Measurements from ENCODE around the gene ADARB2.

Gene ADARB2

GRCh38 chr10:1609648-1609970, 127.7 kb downstream of the ADARB2 start:
- peak; percentile 3 for DNase-seq

GRCh38 chr10:1608851-1609647, 128.3 kb downstream of the ADARB2 start:
- no peak for DNase-seq

- no peak for DNase-seq
Observed at GRCh38 chr10:1608408-1608807, 128.9 kb downstream of the ADARB2 start.

GRCh38 chr10:1607466-1607865, 129.9 kb downstream of the ADARB2 start:
- no peak for DNase-seq

- no peak for DNase-seq
Observed at GRCh38 chr10:1605999-1606940, 131.1 kb downstream of the ADARB2 start.

GRCh38 chr10:1605121-1605520, 132.2 kb downstream of the ADARB2 start:
- DNase-seq: no peak

GRCh38 chr10:1604246-1604645, 133.1 kb downstream of the ADARB2 start:
- no peak for DNase-seq

GRCh38 chr10:1603181-1603580, 134.1 kb downstream of the ADARB2 start:
- no peak for DNase-seq

- DNase-seq: no peak
Observed at GRCh38 chr10:1602037-1602484, 135.3 kb downstream of the ADARB2 start.

- no peak for DNase-seq
Observed at GRCh38 chr10:1601406-1601805, 135.9 kb downstream of the ADARB2 start.

GRCh38 chr10:1600861-1601260, 136.5 kb downstream of the ADARB2 start:
- DNase-seq: no peak

- DNase-seq: no peak
Observed at GRCh38 chr10:1598393-1599153, 138.8 kb downstream of the ADARB2 start.

- DNase-seq: peak; percentile 51
Observed at GRCh38 chr10:1597370-1598146, 139.8 kb downstream of the ADARB2 start.

GRCh38 chr10:1596482-1597099, 140.7 kb downstream of the ADARB2 start:
- DNase-seq: no peak

GRCh38 chr10:1595726-1596125, 141.6 kb downstream of the ADARB2 start:
- DNase-seq: no peak

GRCh38 chr10:1595242-1595600, 142.1 kb downstream of the ADARB2 start:
- no peak for DNase-seq

- no peak for DNase-seq
Observed at GRCh38 chr10:1594372-1595241, 142.7 kb downstream of the ADARB2 start.

GRCh38 chr10:1591742-1592141, 145.6 kb downstream of the ADARB2 start:
- DNase-seq: no peak

- no peak for DNase-seq
Observed at GRCh38 chr10:1591045-1591444, 146.3 kb downstream of the ADARB2 start.

- DNase-seq: no peak
Observed at GRCh38 chr10:1589257-1589656, 148.1 kb downstream of the ADARB2 start.

GRCh38 chr10:1582739-1583138, 154.6 kb downstream of the ADARB2 start:
- DNase-seq: no peak
